VCaP (cell line): ENCODE results near the gene ETS2.

Source experiments
- H3K27ac ChIP-seq: fragments of 450-650 bp; 2 replicates; pipeline ENCODE4 v1.5.1; 2017
- CTCF ChIP-seq: fragments of 450-650 bp; conservative IDR thresholded peaks from 2 replicates; pipeline ENCODE4 v1.5.1; 2017; ENCODE audit warnings: mild to moderate bottlenecking, moderate library complexity

The ETS2 gene

DNA sequence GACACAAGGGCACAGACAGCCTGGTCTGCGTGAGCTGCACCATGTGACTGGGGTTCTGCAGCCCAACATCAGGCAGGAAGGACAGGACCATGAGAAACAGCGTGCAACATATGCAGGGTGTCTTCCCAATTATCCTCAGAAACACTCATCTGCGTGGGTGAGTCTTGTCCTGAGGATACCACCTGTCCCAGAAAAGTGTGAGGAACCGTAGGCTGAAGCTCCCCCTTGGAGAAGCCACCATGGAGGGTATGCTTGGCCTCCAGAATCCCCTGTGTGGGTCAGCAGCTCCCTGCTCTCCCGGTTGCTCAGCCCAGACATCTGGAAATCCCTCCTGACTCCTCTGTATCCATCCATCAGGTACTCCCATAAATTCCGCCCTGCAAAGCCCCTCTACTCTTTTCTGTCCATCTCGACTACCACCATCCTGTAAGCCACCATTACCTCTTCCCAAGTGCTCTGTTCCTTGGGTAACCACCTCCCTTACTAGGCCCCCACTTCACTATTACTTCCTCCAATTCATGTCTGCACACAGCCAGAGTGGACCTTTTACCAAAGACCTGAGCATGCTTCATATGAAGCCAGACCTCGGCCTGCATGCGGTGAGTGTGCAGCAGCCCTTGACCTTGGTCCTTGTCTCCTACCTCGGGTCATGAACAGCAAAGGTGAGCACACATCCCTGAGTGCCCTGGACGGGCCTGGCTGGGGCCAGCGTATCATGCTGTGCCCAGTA is 33.0 kb downstream of the ETS2 start:
- H3K27ac ChIP-seq: no peak overlapping the region
- no peak for TF ChIP-seq CTCF

DNA sequence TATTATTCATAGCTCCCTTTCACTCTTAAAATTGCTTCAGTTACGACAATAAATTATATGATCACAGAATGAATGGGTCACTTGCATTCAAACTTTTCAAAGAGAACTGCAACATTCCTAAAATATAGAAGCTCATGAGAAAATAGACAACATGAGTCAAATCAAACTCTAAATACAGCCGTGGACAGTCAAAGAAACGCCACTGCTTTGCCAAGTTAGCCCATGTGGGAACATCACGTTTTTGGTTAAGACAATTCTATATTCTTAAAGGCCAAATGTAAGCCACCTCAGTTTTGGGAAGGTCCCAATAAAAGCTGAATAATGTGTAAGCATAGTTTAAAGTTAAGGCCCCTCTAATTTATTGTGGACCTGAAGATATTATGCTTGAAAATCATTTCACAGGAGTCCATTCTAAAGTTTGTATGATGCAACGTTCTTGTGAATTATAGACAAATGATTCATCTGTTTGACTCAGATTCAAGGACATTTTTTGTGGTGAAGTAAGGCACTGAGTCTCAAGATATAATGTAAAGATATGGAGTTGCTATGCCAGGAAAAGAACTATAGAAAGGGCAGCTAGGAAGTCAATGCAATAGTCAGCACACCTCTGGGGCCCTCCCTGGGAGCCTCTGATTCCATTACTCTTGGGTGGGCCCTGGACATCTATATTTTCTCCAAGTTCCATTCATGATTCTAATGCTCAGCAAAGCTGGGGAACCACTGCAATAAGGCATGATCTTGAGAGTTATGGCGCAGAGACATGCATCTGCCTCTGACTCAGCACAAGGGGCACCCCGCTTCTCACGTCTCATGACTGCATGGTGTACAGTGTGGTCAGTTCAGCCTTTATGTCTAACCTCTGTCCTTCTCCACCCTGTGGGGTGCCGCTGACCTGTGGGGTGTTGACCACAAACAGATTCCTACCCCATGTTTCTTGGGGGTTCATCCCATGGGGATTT is 33.9 kb downstream of the ETS2 start:
- no peak for TF ChIP-seq CTCF

GRCh38 chr21:38840456-38841300 is 34.9 kb downstream of the ETS2 start:
- TF ChIP-seq CTCF: no peak
- no peak overlapping the region for H3K27ac ChIP-seq

More for the DNA sequence above, 33.9 kb downstream of the ETS2 start:
- H3K27ac ChIP-seq: no peak overlapping the region

GRCh38 chr21:38841472-38841871 is 35.7 kb downstream of the ETS2 start:
- H3K27ac ChIP-seq: no peak overlapping the region
- no peak for TF ChIP-seq CTCF

DNA sequence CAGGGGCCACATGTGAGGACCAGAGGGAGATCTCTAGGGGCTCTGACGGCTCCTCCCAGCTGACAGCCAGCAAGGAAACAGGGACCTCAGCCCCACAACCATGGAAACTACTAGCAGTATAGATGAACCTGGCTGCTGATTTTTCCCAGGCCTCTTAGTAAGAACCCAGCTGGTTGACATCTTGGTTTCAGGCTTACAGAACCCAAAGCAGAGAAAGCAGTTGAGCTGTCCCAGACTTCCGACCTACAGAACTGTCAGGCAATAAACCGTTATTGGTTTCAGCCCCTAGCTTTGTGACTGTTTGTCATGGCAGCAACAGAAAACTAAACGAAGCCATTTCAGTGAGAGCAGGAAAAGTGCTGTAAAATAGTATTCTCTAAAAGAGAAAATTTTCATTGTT is 36.4 kb downstream of the ETS2 start:
- H3K27ac ChIP-seq: no peak overlapping the region
- no peak for TF ChIP-seq CTCF

DNA sequence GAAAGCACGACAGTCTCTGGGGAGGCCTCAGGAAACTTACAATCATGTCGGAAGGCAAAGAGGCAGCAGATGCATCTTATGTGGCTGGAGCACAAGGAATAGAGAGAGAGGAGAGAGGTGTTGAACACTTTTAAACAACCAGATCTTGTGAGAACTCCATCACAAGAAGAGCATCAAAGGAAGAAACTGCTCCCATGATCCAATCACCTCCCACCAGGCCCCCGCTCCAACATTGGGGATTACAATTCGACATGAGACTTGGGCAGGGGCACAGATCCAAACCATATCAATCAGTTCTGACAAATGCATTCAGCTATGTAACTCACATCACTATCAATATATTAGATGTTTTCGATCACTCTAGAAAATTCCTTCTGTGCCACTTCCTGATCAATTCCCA is 37.6 kb downstream of the ETS2 start:
- H3K27ac ChIP-seq: no peak overlapping the region
- TF ChIP-seq CTCF: no peak
